GM12873 (cell line): ENCODE measurements around the gene C6orf89.

Experiments used
- TF ChIP-seq, protein P1 (sequence below): IDR thresholded peaks from 2 replicates; pipeline ENCODE4 v1.5.1; 2012; ENCODE audit warnings: low read depth, mild to moderate bottlenecking, moderate library complexity, low read length, control low read depth; ENCODE audit not compliant: insufficient read depth; ENCODE audit errors: missing control alignments

Gene C6orf89

DNA sequence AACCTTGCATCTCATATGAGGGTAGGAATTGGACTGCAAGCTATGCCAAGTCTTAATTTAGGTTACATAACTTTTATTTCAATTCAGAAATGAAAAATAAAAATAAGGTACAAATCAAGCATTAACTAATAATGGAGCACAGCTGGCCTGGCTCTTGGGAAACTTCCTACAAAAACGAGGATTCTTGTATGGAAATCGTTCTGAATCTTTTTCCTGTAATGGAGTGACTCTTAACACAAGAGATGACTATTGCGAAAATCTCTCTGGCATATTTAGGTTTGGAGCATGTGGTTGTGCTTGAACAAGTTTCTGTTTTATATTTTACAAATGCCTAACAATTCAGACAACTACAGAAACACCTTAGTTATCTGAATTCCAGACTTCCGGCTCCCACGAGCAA, 34.8 kb downstream of the C6orf89 start:
- TF ChIP-seq, protein P1, sequence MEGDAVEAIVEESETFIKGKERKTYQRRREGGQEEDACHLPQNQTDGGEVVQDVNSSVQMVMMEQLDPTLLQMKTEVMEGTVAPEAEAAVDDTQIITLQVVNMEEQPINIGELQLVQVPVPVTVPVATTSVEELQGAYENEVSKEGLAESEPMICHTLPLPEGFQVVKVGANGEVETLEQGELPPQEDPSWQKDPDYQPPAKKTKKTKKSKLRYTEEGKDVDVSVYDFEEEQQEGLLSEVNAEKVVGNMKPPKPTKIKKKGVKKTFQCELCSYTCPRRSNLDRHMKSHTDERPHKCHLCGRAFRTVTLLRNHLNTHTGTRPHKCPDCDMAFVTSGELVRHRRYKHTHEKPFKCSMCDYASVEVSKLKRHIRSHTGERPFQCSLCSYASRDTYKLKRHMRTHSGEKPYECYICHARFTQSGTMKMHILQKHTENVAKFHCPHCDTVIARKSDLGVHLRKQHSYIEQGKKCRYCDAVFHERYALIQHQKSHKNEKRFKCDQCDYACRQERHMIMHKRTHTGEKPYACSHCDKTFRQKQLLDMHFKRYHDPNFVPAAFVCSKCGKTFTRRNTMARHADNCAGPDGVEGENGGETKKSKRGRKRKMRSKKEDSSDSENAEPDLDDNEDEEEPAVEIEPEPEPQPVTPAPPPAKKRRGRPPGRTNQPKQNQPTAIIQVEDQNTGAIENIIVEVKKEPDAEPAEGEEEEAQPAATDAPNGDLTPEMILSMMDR = no peak

DNA sequence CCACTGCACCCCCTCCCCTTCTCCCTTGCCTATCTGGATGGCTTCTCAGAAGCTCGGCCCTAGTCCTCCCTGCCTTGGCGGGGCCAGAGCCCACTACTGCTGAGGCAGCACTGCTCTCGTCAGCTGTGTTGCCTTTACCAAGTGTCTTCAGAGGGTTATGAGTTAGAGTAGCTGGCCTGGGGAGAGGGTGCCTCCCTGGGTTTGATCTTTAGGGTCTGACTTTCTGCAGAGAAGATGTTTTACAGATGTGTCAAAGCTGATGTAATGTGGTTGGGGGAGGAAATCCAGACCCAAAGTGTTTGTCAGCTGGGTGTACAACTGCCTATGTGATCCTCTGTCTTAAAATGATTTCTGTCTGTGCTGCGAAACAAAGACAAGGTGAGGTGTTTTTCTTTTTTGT, 38.4 kb downstream of the C6orf89 start:
- TF ChIP-seq, protein P1 = no peak

DNA sequence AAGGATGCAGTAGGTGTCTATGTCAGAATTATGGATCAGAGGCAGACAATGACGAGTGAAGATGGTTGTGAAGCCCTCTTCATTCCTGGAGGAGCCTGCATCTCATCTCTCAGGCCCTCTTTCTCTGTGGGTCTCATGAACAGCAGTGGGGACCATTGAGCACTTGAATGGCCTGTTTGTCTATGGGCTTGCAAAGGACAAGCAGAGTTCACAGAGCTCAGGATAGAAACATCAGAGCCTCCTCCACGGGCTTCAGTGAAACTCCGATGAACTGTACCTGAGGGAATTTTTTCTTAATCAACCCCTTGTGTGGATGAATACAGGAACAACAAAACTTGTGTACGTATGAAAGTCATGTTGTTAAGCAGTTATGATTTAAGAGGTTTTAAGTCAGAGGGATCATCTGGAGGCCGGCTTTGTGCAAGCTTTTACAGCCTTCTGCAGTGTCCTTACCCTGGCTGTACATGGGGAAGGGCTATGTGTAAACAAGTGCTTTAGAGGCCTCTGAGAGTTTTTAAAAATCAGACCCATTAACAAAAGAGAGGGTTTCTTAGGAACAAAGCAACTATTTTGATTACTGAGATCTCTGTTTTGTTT, 39.1 kb downstream of the C6orf89 start:
- TF ChIP-seq, protein P1 = no peak

DNA sequence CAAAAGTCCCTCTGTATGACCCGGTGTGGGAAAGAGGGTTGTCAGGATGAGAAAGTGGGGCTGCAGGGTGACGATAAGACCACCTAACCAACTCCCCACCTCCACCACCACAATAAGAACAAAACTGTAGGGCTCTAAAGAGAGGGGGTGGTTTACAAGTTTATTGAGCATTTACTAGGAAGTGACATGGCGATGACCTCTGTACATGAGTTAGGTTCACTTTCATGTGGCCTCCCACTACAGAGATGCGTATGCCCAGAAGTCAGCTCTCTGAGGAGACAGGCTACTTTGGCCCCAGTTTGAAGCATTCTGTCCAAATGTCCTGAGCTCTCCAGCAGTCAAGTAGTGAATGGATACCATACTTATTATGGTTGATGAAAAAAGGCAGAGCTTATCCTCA, 40.1 kb downstream of the C6orf89 start:
- TF ChIP-seq, protein P1 = no peak

DNA sequence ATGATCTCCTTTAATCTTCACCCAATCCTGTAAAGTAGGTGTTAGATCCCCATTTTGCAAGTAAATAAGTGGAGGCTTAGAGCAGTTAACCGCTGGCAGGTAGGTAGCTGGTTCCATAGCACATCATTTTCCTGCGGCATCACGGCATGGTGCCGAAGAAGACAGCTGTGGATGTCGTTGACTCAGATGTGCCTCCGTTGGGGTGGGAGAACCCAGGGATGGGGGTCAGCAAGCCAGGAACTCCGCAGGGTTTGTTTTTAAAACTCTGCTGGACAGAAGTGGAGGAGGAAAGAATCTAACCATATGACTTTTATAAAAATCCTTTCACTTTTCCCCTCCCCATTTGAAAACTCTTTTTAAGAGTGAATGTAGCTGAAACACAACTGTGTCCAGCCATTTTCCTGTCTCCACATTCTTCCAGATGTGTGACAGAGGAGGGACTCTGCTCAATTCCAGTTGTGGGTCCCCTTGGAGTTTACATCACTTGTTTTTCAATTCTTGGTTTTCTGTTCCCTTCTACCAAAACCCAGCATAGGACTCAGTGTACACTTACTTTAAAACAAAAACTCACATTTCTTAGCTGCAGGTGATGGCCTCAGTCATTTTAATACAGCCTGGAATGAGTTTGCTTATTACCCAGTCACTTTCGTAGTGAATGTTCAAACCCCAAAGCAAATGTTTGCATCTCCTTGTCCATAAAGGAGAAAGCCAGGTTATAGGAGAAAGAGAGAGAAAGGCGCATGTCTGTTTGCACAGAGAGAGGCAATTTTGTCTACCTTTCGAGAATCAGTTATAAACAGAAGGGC, 41.2 kb downstream of the C6orf89 start:
- TF ChIP-seq, protein P1 = no peak

DNA sequence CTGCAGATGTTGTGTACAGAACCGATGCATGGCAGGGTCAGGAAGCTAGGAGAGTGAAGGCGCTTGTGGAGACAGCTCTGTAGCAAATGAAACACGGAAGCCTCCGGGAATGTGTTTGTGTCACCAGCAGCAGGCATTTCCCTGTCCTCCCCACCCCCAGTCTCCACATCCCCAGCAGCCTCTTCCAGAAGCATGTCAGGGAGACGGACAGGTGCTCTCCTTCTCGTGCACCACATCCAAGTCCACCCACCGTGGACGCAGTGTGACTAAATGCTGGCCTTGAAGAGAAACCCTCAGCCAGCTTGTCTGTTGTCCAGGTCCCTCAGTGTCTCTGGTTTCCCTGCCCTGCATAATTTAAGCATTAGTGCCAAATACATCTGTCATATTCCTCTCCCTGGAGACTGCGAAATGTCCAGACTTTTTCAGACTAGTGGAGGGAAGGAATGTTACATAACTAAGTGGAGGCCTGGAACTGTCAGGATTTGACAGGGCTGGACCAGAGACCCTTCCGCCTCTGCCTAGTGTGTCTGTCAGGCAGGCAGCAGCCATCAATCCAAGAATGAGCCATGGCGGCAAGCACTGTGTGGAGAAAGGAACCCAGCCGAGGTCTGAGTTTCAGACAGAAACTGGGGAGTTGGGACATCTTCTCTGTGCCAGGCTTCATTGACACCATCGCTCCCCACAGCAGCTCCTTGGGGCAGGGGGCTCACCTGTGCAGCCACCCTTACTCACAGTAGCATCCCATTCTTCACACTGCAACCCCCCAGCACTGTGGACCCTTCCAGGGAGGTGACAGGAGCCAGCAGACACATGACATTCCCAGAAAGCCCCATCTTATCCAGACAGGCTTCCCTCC, 42.2 kb downstream of the C6orf89 start:
- TF ChIP-seq, protein P1 = no peak

GRCh38 chr6:36928547-36928918, 42.8 kb downstream of the C6orf89 start:
- TF ChIP-seq, protein P1 = no peak
